GM19397 (cell line): Measurements from ENCODE around the gene SIK3.
A peak's percentile ranks its signal among the peaks of the same experiment; 100 is the strongest.
"Not testable (repeated sequence)": the region's sequence is repeated elsewhere in the genome, so short reads cannot be mapped to it uniquely, and the experiment has no call there.

Source experiments
- ATAC-seq: cut with Tn5 transposase; IDR thresholded peaks from one replicate; pipeline ENCODE4 v1.9.1; 2021; ENCODE audit warnings: mild to moderate bottlenecking, moderate library complexity; ENCODE audit not compliant: unreplicated experiment

SIK3 gene

GRCh38 chr11:116847612-116848011 is 250.6 kb downstream of the SIK3 start:
- no peak for ATAC-seq

GRCh38 chr11:116844722-116845121 is 253.5 kb downstream of the SIK3 start:
- no peak for ATAC-seq

GRCh38 chr11:116843661-116844060 is 254.6 kb downstream of the SIK3 start:
- no peak for ATAC-seq

- ATAC-seq: no peak
Observed at GRCh38 chr11:116842909-116843308, 255.3 kb downstream of the SIK3 start.

- no peak for ATAC-seq
Observed at GRCh38 chr11:116842117-116842516, 256.1 kb downstream of the SIK3 start.

GRCh38 chr11:116840746-116841296 is 257.4 kb downstream of the SIK3 start:
- no peak for ATAC-seq

- no peak for ATAC-seq
Observed at GRCh38 chr11:116840224-116840745, 257.9 kb downstream of the SIK3 start.

GRCh38 chr11:116838321-116839084 is 259.7 kb downstream of the SIK3 start:
- ATAC-seq: no peak

- no peak for ATAC-seq
Observed at GRCh38 chr11:116837231-116838091, 260.8 kb downstream of the SIK3 start, which contains the start of gene APOA1. Gene APOA1, minus strand, starts transcription at chr11:116837622. Its CDS starts 235 bp downstream, at chr11:116837387.

GRCh38 chr11:116836632-116836991 is 261.6 kb downstream of the SIK3 start:
- no peak for ATAC-seq

- peak; percentile 71 for ATAC-seq
Observed at GRCh38 chr11:116835791-116836631, 262.2 kb downstream of the SIK3 start.

- no peak for ATAC-seq
Observed at GRCh38 chr11:116835042-116835772, 263.0 kb downstream of the SIK3 start.

GRCh38 chr11:116834535-116835041 is 263.6 kb downstream of the SIK3 start:
- not testable (repeated sequence) for ATAC-seq

- ATAC-seq: no peak
Observed at GRCh38 chr11:116833816-116834534, 264.3 kb downstream of the SIK3 start.

GRCh38 chr11:116833491-116833815 is 264.8 kb downstream of the SIK3 start:
- no peak for ATAC-seq

- no peak for ATAC-seq
Observed at GRCh38 chr11:116832350-116833290, 265.6 kb downstream of the SIK3 start.

- no peak for ATAC-seq
Observed at GRCh38 chr11:116831790-116832349, 266.4 kb downstream of the SIK3 start.
